HepG2 (cell line): Measurements from ENCODE around the gene PCGF2. TPM values are rescaled to one million over a fixed set of nuclear protein-coding genes. Genes with fewer than 3 reads are reported as not detected.

Source experiments
- CBX2 ChIP-seq, 2 experiments: fragments of 200-600 bp in 1 of 2; sonication (generic); formaldehyde crosslinking in 1 of 2; IDR thresholded peaks; 2 replicates each; pipeline versions ENCODE4 v1.7.0 to v1.8.1; 2018 to 2022; ENCODE audit warnings: low read depth in 2 of 2, low read length in 1 of 2, mild to moderate bottlenecking in 1 of 2, missing genetic modification reagents in 1 of 2
- FOXK1 ChIP-seq: sonication (generic); formaldehyde crosslinking; IDR thresholded peaks from 2 replicates; pipeline ENCODE4 v1.4.0; 2020; ENCODE audit warnings: low read depth, missing genetic modification reagents, borderline replicate concordance
- GATAD2A ChIP-seq: IDR thresholded peaks from 2 replicates; pipeline ENCODE4 v1.6.1; 2016
- HDAC1 ChIP-seq: sonication (generic); formaldehyde crosslinking; IDR thresholded peaks from 2 replicates; pipeline ENCODE4 v1.5.1; 2020; ENCODE audit warnings: mild to moderate bottlenecking, missing genetic modification reagents
- MZF1 ChIP-seq: sonication (generic); formaldehyde crosslinking; IDR thresholded peaks from 2 replicates; pipeline ENCODE4 v1.8.1; 2023; ENCODE audit warnings: mild to moderate bottlenecking, missing genetic modification reagents, borderline replicate concordance
- POGZ ChIP-seq: sonication (generic); formaldehyde crosslinking; IDR thresholded peaks from 2 replicates; pipeline ENCODE4 v1.4.0; 2020; ENCODE audit warnings: mild to moderate bottlenecking, missing genetic modification reagents
- ZNF670 ChIP-seq: sonication (generic); formaldehyde crosslinking; IDR thresholded peaks from 2 replicates; pipeline ENCODE4 v1.8.0; 2022; ENCODE audit warnings: mild to moderate bottlenecking, missing genetic modification reagents, borderline replicate concordance
- ZNF775 ChIP-seq: sonication (generic); formaldehyde crosslinking; IDR thresholded peaks from 2 replicates; pipeline ENCODE4 v1.4.0; 2020; ENCODE audit warnings: missing genetic modification reagents, mild to moderate bottlenecking, moderate library complexity, borderline replicate concordance
- ZNF841 ChIP-seq: sonication (generic); formaldehyde crosslinking; IDR thresholded peaks from 2 replicates; pipeline ENCODE4 v1.8.1; 2023; ENCODE audit warnings: missing genetic modification reagents, borderline replicate concordance
- ZNF879 ChIP-seq: sonication (generic); formaldehyde crosslinking; IDR thresholded peaks from 2 replicates; pipeline ENCODE4 v1.8.1; 2023; ENCODE audit warnings: missing genetic modification reagents
- ZNF891 ChIP-seq: sonication (generic); formaldehyde crosslinking; IDR thresholded peaks from 2 replicates; pipeline ENCODE4 v1.5.0; 2020; ENCODE audit warnings: mild to moderate bottlenecking, missing genetic modification reagents
- polyA plus RNA-seq, 8 experiments: library from polyadenylated mRNA; depleted of rRNA in 3 of 8; stranded (reverse) in 7 of 8; unstranded in 1 of 8; fragments of >200 nt; fragmentation: Illumina TruSeq in 4 of 8; extraction: Trizol in 4 of 8; gene quantifications; 2 replicates each; pipeline versions ENCODE4 v1.2.1 to v1.2.3, GENCODE V29; 2011 to 2016; ENCODE audit warnings: low read depth in 4 of 8, missing spikeins in 1 of 8, mixed read lengths in 1 of 8; ENCODE audit not compliant: insufficient read depth in 1 of 8
- total RNA-seq, 5 experiments: library from RNA; depleted of rRNA; stranded (reverse); fragments of >200 nt; fragmentation: Illumina TruSeq; extraction: Trizol; gene quantifications; 2 replicates each; pipeline ENCODE4 v1.2.3, GENCODE V29; 2016; ENCODE audit warnings: low read depth in 1 of 5
- TF ChIP-seq, protein P1 (sequence below): sonication (generic); formaldehyde crosslinking; IDR thresholded peaks from 2 replicates; pipeline ENCODE4 v1.5.0; 2020; ENCODE audit warnings: mild to moderate bottlenecking, missing genetic modification reagents, moderate library complexity
- TF ChIP-seq, protein P2 (sequence below): sonication (generic); formaldehyde crosslinking; IDR thresholded peaks from 2 replicates; pipeline ENCODE4 v1.8.1; 2023; ENCODE audit warnings: missing genetic modification reagents, mild to moderate bottlenecking, borderline replicate concordance
- TF ChIP-seq, protein P3 (sequence below): sonication (generic); formaldehyde crosslinking; conservative IDR thresholded peaks from 2 replicates; pipeline ENCODE4 v1.8.1; 2023; ENCODE audit warnings: missing genetic modification reagents
- TF ChIP-seq, protein P4 (sequence below): sonication (generic); formaldehyde crosslinking; IDR thresholded peaks from 2 replicates; pipeline ENCODE4 v1.8.0; 2022; ENCODE audit warnings: mild to moderate bottlenecking, missing genetic modification reagents; ENCODE audit not compliant: insufficient replicate concordance
- TF ChIP-seq, protein P5 (sequence below): IDR thresholded peaks from 2 replicates; pipeline ENCODE4 v1.6.1; 2016; ENCODE audit warnings: low read depth, missing genetic modification reagents, missing compliant biosample characterization

The PCGF2 gene
- total and polyA plus RNA-seq, 2 of the 13 experiments (the other 11 are each of a cell fraction or from before 2014, with no cell fraction given): 11.6 to 29.4 TPM

DNA sequence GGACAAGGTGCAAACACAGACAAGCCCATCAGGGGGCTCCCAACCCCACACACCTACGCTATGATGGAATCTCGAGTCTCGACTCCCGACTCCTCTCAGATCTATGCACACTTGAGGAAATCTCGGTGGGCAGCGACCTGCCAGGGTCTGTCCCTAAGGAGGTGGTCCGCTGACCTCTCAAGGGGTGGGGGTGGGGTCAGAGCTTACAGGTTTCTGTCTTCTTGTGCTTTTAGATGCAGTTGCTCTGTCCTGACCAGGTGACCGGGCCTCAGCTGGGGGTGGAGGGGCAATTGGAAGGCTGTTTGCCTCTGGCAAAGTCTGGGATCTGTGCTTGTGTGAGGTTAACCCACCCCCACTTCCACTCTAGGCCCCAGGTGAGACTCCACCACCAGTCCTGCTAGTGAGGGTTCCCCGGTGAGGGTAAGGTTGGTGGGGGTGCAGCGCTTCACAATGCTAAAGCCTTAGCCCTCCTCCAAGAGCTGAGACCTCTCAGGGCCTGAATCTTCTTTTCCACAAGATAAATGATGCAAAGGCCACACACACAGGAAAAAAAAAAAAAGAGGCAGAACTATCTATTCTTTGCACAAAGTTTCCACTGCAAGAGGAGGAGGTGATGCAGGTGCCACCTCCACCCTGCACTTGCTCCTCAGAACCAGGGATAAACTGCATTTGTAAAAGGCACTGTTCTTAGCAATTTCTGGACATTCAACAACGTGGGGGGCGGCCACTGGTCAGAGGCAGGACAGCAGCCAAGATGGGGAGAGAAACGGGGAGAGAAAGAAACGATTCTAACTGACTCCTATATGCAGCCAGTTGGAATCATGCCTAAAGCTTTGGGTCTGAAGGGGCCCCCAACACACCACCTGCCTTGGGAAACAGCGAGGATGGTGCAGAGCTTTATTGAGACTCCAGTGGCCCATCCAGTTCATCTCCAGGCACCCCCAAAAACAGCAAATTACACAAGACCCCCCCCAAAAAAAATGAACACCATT is 13.9 kb downstream of the PCGF2 start (continued):
- TF ChIP-seq, protein P1, sequence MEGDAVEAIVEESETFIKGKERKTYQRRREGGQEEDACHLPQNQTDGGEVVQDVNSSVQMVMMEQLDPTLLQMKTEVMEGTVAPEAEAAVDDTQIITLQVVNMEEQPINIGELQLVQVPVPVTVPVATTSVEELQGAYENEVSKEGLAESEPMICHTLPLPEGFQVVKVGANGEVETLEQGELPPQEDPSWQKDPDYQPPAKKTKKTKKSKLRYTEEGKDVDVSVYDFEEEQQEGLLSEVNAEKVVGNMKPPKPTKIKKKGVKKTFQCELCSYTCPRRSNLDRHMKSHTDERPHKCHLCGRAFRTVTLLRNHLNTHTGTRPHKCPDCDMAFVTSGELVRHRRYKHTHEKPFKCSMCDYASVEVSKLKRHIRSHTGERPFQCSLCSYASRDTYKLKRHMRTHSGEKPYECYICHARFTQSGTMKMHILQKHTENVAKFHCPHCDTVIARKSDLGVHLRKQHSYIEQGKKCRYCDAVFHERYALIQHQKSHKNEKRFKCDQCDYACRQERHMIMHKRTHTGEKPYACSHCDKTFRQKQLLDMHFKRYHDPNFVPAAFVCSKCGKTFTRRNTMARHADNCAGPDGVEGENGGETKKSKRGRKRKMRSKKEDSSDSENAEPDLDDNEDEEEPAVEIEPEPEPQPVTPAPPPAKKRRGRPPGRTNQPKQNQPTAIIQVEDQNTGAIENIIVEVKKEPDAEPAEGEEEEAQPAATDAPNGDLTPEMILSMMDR (CRISPR knock-in tag): peak; percentile 70
- TF ChIP-seq ZNF670 (no peak), MZF1 (CRISPR knock-in tag) (no peak), HDAC1 (CRISPR knock-in tag) (no peak), CBX2 (IDR thresholded peaks at IDR 0.05; ENCODE audit: low read depth, low read length) (no peak), CBX2 (CRISPR knock-in tag; IDR thresholded peaks at IDR 0.05; ENCODE audit: low read depth) (no peak), ZNF841 (CRISPR knock-in tag) (no peak), ZNF775 (CRISPR knock-in tag) (no peak), ZNF891 (no peak), FOXK1 (no peak), GATAD2A (CRISPR knock-in tag) (no peak), POGZ (CRISPR knock-in tag) (peak; percentile 57; the same call in 1 of the 2 replicates), ZNF879 (no peak)
- TF ChIP-seq, protein P2, sequence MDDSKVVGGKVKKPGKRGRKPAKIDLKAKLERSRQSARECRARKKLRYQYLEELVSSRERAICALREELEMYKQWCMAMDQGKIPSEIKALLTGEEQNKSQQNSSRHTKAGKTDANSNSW (CRISPR knock-in tag): no peak
- TF ChIP-seq, protein P3, sequence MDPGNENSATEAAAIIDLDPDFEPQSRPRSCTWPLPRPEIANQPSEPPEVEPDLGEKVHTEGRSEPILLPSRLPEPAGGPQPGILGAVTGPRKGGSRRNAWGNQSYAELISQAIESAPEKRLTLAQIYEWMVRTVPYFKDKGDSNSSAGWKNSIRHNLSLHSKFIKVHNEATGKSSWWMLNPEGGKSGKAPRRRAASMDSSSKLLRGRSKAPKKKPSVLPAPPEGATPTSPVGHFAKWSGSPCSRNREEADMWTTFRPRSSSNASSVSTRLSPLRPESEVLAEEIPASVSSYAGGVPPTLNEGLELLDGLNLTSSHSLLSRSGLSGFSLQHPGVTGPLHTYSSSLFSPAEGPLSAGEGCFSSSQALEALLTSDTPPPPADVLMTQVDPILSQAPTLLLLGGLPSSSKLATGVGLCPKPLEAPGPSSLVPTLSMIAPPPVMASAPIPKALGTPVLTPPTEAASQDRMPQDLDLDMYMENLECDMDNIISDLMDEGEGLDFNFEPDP (CRISPR knock-in tag): 0 out of 2 replicates have a peak, but pooled peaks have one; percentile 67
- TF ChIP-seq, protein P4, sequence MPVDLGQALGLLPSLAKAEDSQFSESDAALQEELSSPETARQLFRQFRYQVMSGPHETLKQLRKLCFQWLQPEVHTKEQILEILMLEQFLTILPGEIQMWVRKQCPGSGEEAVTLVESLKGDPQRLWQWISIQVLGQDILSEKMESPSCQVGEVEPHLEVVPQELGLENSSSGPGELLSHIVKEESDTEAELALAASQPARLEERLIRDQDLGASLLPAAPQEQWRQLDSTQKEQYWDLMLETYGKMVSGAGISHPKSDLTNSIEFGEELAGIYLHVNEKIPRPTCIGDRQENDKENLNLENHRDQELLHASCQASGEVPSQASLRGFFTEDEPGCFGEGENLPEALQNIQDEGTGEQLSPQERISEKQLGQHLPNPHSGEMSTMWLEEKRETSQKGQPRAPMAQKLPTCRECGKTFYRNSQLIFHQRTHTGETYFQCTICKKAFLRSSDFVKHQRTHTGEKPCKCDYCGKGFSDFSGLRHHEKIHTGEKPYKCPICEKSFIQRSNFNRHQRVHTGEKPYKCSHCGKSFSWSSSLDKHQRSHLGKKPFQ (CRISPR knock-in tag): no peak
- TF ChIP-seq, protein P5, sequence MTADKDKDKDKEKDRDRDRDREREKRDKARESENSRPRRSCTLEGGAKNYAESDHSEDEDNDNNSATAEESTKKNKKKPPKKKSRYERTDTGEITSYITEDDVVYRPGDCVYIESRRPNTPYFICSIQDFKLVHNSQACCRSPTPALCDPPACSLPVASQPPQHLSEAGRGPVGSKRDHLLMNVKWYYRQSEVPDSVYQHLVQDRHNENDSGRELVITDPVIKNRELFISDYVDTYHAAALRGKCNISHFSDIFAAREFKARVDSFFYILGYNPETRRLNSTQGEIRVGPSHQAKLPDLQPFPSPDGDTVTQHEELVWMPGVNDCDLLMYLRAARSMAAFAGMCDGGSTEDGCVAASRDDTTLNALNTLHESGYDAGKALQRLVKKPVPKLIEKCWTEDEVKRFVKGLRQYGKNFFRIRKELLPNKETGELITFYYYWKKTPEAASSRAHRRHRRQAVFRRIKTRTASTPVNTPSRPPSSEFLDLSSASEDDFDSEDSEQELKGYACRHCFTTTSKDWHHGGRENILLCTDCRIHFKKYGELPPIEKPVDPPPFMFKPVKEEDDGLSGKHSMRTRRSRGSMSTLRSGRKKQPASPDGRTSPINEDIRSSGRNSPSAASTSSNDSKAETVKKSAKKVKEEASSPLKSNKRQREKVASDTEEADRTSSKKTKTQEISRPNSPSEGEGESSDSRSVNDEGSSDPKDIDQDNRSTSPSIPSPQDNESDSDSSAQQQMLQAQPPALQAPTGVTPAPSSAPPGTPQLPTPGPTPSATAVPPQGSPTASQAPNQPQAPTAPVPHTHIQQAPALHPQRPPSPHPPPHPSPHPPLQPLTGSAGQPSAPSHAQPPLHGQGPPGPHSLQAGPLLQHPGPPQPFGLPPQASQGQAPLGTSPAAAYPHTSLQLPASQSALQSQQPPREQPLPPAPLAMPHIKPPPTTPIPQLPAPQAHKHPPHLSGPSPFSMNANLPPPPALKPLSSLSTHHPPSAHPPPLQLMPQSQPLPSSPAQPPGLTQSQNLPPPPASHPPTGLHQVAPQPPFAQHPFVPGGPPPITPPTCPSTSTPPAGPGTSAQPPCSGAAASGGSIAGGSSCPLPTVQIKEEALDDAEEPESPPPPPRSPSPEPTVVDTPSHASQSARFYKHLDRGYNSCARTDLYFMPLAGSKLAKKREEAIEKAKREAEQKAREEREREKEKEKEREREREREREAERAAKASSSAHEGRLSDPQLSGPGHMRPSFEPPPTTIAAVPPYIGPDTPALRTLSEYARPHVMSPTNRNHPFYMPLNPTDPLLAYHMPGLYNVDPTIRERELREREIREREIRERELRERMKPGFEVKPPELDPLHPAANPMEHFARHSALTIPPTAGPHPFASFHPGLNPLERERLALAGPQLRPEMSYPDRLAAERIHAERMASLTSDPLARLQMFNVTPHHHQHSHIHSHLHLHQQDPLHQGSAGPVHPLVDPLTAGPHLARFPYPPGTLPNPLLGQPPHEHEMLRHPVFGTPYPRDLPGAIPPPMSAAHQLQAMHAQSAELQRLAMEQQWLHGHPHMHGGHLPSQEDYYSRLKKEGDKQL (CRISPR knock-in tag): no peak
